T-helper 17 cell (primary cell): Measurements from ENCODE around the gene CEP83. TPM values are rescaled to one million over a fixed set of nuclear protein-coding genes. Genes with fewer than 3 reads are reported as not detected.

Experiments
- ATAC-seq: fragments of 150-1000 bp; cut with Tn5 transposase; 2 replicates; pipeline ENCODE4 v1.10.0; 2021; ENCODE audit warnings: mild to moderate bottlenecking, moderate library complexity
- DNase-seq, 3 donors: peaks; one replicate each; pipeline versions ENCODE4 v3.0.0 to v3.0.0-alpha.2; 2020 to 2021
- H3K9me3 ChIP-seq: one replicate; pipeline ENCODE4 v1.7.0; 2013; ENCODE audit warnings: low read length, mild to moderate bottlenecking; ENCODE audit not compliant: control insufficient read depth, poor library complexity, severe bottlenecking
- H3K27ac Mint-ChIP-seq: one replicate; pipeline ENCODE4 v1.8.0; 2022; ENCODE audit warnings: mild to moderate bottlenecking, moderate library complexity, mixed read lengths
- H3K27me3 Mint-ChIP-seq: one replicate; pipeline ENCODE4 v1.8.0; 2022; ENCODE audit warnings: mixed read lengths
- H3K36me3 Mint-ChIP-seq: one replicate; pipeline ENCODE4 v1.8.0; 2022; ENCODE audit warnings: low read depth, mixed read lengths
- H3K4me1 Mint-ChIP-seq: one replicate; pipeline ENCODE4 v1.8.0; 2022; ENCODE audit warnings: mild to moderate bottlenecking, mixed read lengths
- H3K4me3 Mint-ChIP-seq: one replicate; pipeline ENCODE4 v1.8.0; 2022; ENCODE audit warnings: mild to moderate bottlenecking, moderate library complexity, mixed read lengths
- total RNA-seq, 4 donors: library from RNA in 2 of 4; stranded (reverse) in 2 of 4; gene quantifications; one replicate each; pipeline ENCODE4 v1.2.3 and lab custom pipeline; 2022 to 2026

The CEP83 gene
- total RNA-seq, 2 donors from 2014 or later: 19.1 to 19.7 TPM

DNA sequence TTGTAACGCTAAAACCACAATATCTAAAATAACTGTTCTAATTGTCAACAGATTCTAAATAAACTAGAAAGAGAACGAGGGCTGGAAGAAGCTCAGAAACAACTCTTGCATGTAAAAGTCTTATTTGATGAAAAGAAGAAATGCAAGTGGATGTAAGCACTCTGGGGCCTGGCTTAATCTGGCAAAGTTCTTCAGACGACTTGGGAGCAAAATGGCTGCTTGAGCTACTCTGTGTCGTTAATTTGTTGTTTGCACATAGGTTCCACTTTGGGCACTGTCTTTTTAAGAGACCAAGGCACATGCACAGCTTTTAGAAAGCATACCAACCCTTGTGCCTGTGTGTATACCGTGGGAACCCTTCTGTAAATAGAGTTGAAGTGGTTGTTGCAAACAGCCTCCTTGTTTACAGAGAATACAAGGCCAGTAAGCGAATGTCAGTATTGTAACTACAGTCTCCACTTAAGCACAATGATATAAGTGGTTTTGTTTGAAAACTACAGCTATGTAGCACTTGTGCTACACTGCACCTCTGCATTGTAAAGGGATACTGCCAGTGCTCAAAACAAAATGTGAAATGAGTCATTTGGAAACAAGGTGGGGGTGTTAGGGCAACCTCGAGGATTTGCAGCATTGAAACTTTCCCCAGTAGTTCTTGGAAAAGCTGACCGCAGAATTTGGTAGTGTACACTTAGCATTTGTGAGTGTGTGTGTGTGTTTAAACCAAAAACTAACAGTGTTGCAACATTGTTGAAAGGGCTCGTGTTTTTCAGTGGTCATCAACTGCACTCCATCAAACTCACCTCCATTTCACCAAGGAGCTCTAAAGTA, 154.3 kb downstream of the CEP83 start:
- no peak overlapping the region for H3K4me3 Mint-ChIP-seq
- no peak for DNase-seq
- H3K27me3 Mint-ChIP-seq: no peaks in the 10 kb centered on the region
- peaks cover 5% of the 10 kb centered on the region for H3K4me1 Mint-ChIP-seq
- H3K36me3 Mint-ChIP-seq: peaks cover 16% of the 10 kb centered on the region
- no peak for ATAC-seq
- no peaks in the 10 kb centered on the region for H3K9me3 ChIP-seq
- peak overlapping the region; percentile 19 for H3K27ac Mint-ChIP-seq

GRCh38 chr12:94304566-94305061, 155.1 kb downstream of the CEP83 start:
- DNase-seq (no peak), ATAC-seq (no peak)
- Mint-ChIP-seq H3K4me1 (peaks cover 10% of the 10 kb centered on the region), H3K36me3 (peaks cover 23% of the 10 kb centered on the region), H3K27me3 (no peaks in the 10 kb centered on the region), H3K27ac (no peak overlapping the region), H3K4me3 (no peak overlapping the region)
- no peaks in the 10 kb centered on the region for H3K9me3 ChIP-seq

DNA sequence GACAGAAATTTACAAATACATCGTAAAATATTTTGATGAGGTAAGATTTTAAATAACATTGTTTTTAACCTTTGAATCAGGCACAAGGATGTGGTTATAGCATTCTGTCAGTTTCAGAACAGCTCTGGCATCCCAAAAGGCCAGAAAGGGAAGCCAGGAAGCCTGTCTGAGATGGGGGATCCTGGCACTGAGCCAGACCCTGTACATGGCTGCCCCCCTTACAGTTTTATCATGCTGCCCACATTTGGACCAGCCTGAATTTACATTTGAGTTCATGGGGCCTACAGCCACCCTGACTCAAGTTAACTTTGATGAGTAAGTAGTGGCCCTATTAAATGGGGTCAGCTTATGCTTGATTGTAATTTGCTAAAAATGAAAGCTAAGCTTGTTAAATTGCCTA, 155.7 kb downstream of the CEP83 start:
- H3K4me1 Mint-ChIP-seq: peaks cover 10% of the 10 kb centered on the region
- no peak overlapping the region for H3K4me3 Mint-ChIP-seq
- ATAC-seq: no peak

GRCh38 chr12:94299846-94300245, 159.8 kb downstream of the CEP83 start:
- H3K27ac Mint-ChIP-seq: peak overlapping the region; percentile 46
- no peaks in the 10 kb centered on the region for H3K27me3 Mint-ChIP-seq
- DNase-seq: no peak
- no peak overlapping the region for H3K4me3 Mint-ChIP-seq
- no peak for ATAC-seq
- H3K36me3 Mint-ChIP-seq: peaks cover 32% of the 10 kb centered on the region
- peaks cover 4% of the 10 kb centered on the region for H3K4me1 Mint-ChIP-seq
- no peaks in the 10 kb centered on the region for H3K9me3 ChIP-seq

More for the DNA sequence above, 155.7 kb downstream of the CEP83 start:
- no peak for DNase-seq
- Mint-ChIP-seq H3K27me3 (no peaks in the 10 kb centered on the region), H3K27ac (no peak overlapping the region), H3K36me3 (peaks cover 23% of the 10 kb centered on the region)
- no peaks in the 10 kb centered on the region for H3K9me3 ChIP-seq

GRCh38 chr12:94297876-94298505, 161.7 kb downstream of the CEP83 start:
- DNase-seq (no peak), ATAC-seq (no peak)
- H3K27me3 Mint-ChIP-seq: no peaks in the 10 kb centered on the region
- H3K36me3 Mint-ChIP-seq: peaks cover 34% of the 10 kb centered on the region
- H3K4me1 Mint-ChIP-seq: peaks cover 4% of the 10 kb centered on the region
- no peak overlapping the region for H3K4me3 Mint-ChIP-seq
- no peaks in the 10 kb centered on the region for H3K9me3 ChIP-seq
- no peak overlapping the region for H3K27ac Mint-ChIP-seq

DNA sequence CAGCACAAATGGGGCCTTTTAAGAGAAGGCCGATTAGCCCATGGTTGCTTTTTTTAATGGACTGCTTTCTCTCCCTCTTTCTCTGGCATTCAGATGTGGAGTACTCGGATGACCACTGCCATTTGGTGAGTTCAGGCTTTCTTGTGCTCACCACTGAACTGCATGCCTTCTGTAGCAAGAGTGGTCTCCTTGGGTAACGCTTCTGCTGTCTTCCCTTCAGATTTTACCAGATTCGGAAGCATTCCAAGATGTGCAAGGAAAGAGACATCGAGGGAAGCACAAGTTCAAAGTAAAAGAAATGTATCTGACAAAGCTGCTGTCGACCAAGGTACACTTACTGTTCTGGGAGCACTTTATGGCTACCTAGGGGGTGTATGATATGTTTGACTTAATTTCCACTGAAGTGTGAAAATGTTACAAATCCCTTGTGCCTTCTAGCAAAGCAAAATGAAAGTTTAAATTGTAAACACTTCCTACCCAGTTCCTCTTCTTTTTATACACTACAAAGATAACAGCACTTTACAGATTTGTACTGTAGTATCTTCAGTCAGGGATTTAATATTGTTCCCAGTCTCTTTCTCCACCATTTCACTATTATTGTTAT, 162.5 kb downstream of the CEP83 start:
- no peaks in the 10 kb centered on the region for H3K9me3 ChIP-seq
- Mint-ChIP-seq H3K27ac (no peak overlapping the region), H3K4me3 (no peak overlapping the region), H3K27me3 (no peaks in the 10 kb centered on the region), H3K36me3 (peaks cover 31% of the 10 kb centered on the region), H3K4me1 (peaks cover 6% of the 10 kb centered on the region)
- DNase-seq (no peak), ATAC-seq (peak; percentile 30)

GRCh38 chr12:94290353-94290752, 169.3 kb downstream of the CEP83 start:
- no peaks in the 10 kb centered on the region for H3K9me3 ChIP-seq
- Mint-ChIP-seq H3K27me3 (no peaks in the 10 kb centered on the region), H3K4me1 (peaks cover 5% of the 10 kb centered on the region), H3K36me3 (peaks cover 8% of the 10 kb centered on the region), H3K27ac (no peak overlapping the region), H3K4me3 (no peak overlapping the region)
- DNase-seq: no peak
- ATAC-seq: no peak

DNA sequence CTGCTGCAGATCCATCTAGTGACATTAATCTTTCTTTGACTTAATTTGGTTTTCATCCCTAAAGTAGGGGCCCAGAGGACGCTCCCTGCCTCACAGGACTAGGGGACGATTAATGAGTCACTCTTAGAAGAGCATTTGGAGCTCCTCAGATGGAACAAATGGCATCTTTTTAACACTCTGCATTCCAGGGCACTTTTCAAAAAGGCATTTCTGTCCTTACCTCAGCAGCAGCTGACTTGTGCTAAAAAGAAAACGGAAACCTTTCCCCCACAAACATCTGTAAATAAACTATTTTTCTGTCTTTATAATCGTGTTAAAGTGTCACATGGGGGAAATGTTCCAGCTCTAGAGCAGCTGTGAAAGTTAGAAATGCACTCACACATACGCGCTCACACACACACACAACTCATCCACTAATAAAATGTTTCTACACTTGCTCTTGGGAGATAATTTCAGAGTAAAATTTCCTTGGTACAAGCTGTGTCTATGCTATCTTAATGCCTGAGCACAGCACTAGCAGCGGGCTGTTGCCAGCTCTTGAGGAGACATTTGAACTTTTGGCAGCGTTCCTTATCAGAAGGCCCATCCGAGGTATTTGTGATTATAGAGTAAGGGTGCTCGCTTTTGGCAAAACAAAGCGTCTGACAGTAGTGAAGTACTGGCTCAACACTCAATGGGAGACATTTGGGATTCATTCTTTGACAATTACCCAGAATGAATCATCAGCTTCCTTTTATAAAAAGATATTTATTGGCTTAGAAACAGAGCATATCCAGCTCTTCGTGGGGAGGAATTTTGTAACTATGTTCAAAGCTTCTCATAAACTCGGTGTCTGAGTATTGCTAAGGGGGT, 170.0 kb downstream of the CEP83 start:
- no peak for ATAC-seq
- Mint-ChIP-seq H3K27ac (no peak overlapping the region), H3K27me3 (no peaks in the 10 kb centered on the region), H3K4me1 (peaks cover 7% of the 10 kb centered on the region), H3K36me3 (peaks cover 7% of the 10 kb centered on the region), H3K4me3 (no peak overlapping the region)
- no peaks in the 10 kb centered on the region for H3K9me3 ChIP-seq
- DNase-seq: no peak

GRCh38 chr12:94287245-94287628, 172.4 kb downstream of the CEP83 start:
- Mint-ChIP-seq H3K4me1 (peaks cover 25% of the 10 kb centered on the region), H3K4me3 (no peak overlapping the region), H3K27me3 (no peaks in the 10 kb centered on the region), H3K36me3 (peaks cover 7% of the 10 kb centered on the region), H3K27ac (peak overlapping the region; percentile 14)
- DNase-seq (no peak), ATAC-seq (no peak)
- H3K9me3 ChIP-seq: no peaks in the 10 kb centered on the region

DNA sequence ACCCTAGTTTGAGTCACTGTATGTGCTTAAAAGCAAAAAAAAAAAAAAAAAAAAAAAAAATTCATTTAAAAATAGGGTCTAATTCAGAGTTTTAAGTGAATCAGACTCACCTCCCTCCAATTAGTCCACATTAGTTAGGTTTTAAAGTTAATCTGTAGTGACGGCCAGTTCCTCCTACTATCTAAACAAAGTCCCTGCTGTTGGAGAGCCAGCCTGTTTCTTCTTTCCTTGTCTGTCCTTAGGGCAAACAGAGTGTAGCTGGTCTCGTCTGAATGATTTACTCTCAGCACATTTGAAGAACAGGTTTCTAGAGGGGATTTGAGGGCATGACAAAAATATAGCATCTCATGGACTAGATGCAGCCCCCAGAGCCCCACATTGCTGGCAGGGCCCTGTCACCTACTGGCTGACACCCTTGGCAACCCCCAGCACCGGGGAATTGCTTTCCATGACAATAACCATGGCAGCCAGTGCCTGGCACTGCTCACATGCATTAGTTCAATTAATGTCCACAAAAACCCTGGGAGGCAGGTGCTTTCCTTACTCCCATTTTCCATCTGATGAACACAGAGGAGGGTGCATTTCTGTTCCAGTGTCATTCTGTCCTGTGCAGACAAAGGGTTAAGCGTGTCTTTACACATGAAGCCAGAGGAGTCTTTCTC, 173.0 kb downstream of the CEP83 start:
- no peak overlapping the region for H3K4me3 Mint-ChIP-seq
- DNase-seq: no peak
- H3K27me3 Mint-ChIP-seq: no peaks in the 10 kb centered on the region
- H3K4me1 Mint-ChIP-seq: peaks cover 30% of the 10 kb centered on the region
- ATAC-seq: no peak
- peak overlapping the region; percentile 14 for H3K27ac Mint-ChIP-seq
- H3K9me3 ChIP-seq: no peaks in the 10 kb centered on the region
- H3K36me3 Mint-ChIP-seq: peaks cover 3% of the 10 kb centered on the region

- no peak for ATAC-seq
- no peaks in the 10 kb centered on the region for H3K9me3 ChIP-seq
- H3K4me3 Mint-ChIP-seq: no peak overlapping the region
- peaks cover 30% of the 10 kb centered on the region for H3K4me1 Mint-ChIP-seq
- no peaks in the 10 kb centered on the region for H3K27me3 Mint-ChIP-seq
- no peak for DNase-seq
- H3K27ac Mint-ChIP-seq: peak overlapping the region; percentile 72
- peaks cover 3% of the 10 kb centered on the region for H3K36me3 Mint-ChIP-seq
Observed at GRCh38 chr12:94285943-94286582, 173.6 kb downstream of the CEP83 start.

DNA sequence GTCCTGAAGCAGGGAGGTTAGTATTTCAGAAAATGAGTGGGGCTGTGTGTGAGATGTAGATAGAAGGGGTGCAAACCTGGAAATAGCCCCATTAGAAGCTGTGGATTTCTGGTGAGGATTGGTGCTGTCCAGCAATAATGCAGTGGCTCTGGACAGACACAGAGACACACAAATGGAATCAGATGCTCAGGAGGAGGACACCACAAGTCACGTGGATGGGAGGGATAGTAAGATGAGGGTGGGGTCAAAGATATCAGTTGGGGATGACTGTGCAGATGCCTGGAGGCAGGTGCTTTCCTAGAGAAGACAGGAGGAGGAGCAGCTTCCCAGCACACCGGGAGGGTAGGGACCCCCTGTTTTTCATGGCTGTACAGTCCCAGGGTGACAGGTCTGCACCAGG, 174.8 kb downstream of the CEP83 start:
- H3K9me3 ChIP-seq: no peaks in the 10 kb centered on the region
- Mint-ChIP-seq H3K4me1 (peaks cover 29% of the 10 kb centered on the region), H3K27me3 (no peaks in the 10 kb centered on the region), H3K36me3 (peaks cover 6% of the 10 kb centered on the region), H3K4me3 (no peak overlapping the region), H3K27ac (peak overlapping the region; percentile 72)
- DNase-seq (no peak), ATAC-seq (no peak)
